HEK293 (cell line): ENCODE data around the gene MAEA.

Experiments used
- CTCF ChIA-PET: fragments of 350-600 bp; formaldehyde crosslinking; extraction: SDS; loops from one replicate; lab custom pipeline; 2021; ENCODE audit warnings: antibody characterized with exemption; lab: Yijun Ruan, JAX
- POLR2A ChIA-PET: fragments of 300-600 bp; formaldehyde crosslinking; extraction: SDS; loops from one replicate; lab custom pipeline; 2020; ENCODE audit warnings: antibody characterized with exemption, inconsistent platforms; lab: Yijun Ruan, JAX
- H3K27ac ChIP-seq: fragments of 200-500 bp; sonication (Bioruptor generic); 2 replicates; pipeline ENCODE4 v1.5.1; 2014; ENCODE audit warnings: low read depth, low read length, control low read depth, inconsistent platforms; ENCODE audit errors: extremely low read depth
- H3K36me3 ChIP-seq, 2 experiments: fragments of 200-500 bp in 1 of 2; sonication (Bioruptor generic) in 1 of 2; 1 replicate in 1 of 2; 2 replicates in 1 of 2; pipeline ENCODE4 v1.5.1; 2014 to 2017; ENCODE audit warnings: inconsistent platforms in 2 of 2, low read length in 2 of 2; ENCODE audit not compliant: control insufficient read depth in 2 of 2, insufficient read depth in 1 of 2
- H3K4me1 ChIP-seq: fragments of 200-500 bp; sonication (Bioruptor generic); 2 replicates; pipeline ENCODE4 v1.5.1; 2014; ENCODE audit warnings: mild to moderate bottlenecking, low read length, inconsistent platforms; ENCODE audit not compliant: control insufficient read depth, insufficient read depth
- H3K4me3 ChIP-seq: 2 replicates; pipeline ENCODE4 v1.5.1; 2011; ENCODE audit warnings: low read depth, mild to moderate bottlenecking, control low read depth, low read length, moderate library complexity
- H3K9me3 ChIP-seq: fragments of 200-500 bp; sonication (Bioruptor generic); 2 replicates; pipeline ENCODE4 v1.5.1; 2014; ENCODE audit warnings: low read depth, low read length, inconsistent platforms; ENCODE audit not compliant: control insufficient read depth, insufficient read depth
- GLI4 ChIP-seq: fragments of 450-650 bp; formaldehyde crosslinking; IDR thresholded peaks from 2 replicates; pipeline ENCODE4 v1.5.1; 2016; ENCODE audit warnings: missing biosample characterization, missing genetic modification characterization
- SCRT1 ChIP-seq: fragments of 450-650 bp; formaldehyde crosslinking; IDR thresholded peaks from 2 replicates; pipeline ENCODE4 v1.5.1; 2016; ENCODE audit warnings: missing biosample characterization, missing genetic modification characterization, borderline replicate concordance
- SP7 ChIP-seq: fragments of 450-650 bp; formaldehyde crosslinking; IDR thresholded peaks from 2 replicates; pipeline ENCODE4 v1.5.1; 2016; ENCODE audit warnings: missing biosample characterization, missing genetic modification characterization
- YY1 ChIP-seq: fragments of 450-650 bp; formaldehyde crosslinking; IDR thresholded peaks from 2 replicates; pipeline ENCODE4 v1.5.1; 2018; ENCODE audit warnings: missing biosample characterization, missing genetic modification characterization
- ZBTB1 ChIP-seq: fragments of 450-650 bp; formaldehyde crosslinking; IDR thresholded peaks from 2 replicates; pipeline ENCODE4 v1.5.1; 2016; ENCODE audit warnings: missing biosample characterization, missing genetic modification characterization
- ZFHX2 ChIP-seq: fragments of 450-650 bp; formaldehyde crosslinking; conservative IDR thresholded peaks from 2 replicates; pipeline ENCODE4 v1.5.1; 2016; ENCODE audit warnings: missing biosample characterization, missing genetic modification characterization
- ZFP37 ChIP-seq: fragments of 450-650 bp; formaldehyde crosslinking; IDR thresholded peaks from 2 replicates; pipeline ENCODE4 v1.5.1; 2016; ENCODE audit warnings: missing biosample characterization, missing genetic modification characterization
- ZNF138 ChIP-seq: fragments of 450-650 bp; formaldehyde crosslinking; IDR thresholded peaks from 2 replicates; pipeline ENCODE4 v1.5.1; 2016; ENCODE audit warnings: missing biosample characterization, missing genetic modification characterization, borderline replicate concordance
- ZNF157 ChIP-seq: fragments of 450-650 bp; formaldehyde crosslinking; IDR thresholded peaks from 2 replicates; pipeline ENCODE4 v1.5.1; 2016; ENCODE audit warnings: missing biosample characterization, missing genetic modification characterization
- ZNF214 ChIP-seq: fragments of 450-650 bp; formaldehyde crosslinking; IDR thresholded peaks from 2 replicates; pipeline ENCODE4 v1.5.1; 2017; ENCODE audit warnings: missing biosample characterization, mild to moderate bottlenecking, missing genetic modification characterization, borderline replicate concordance
- ZNF23 ChIP-seq: fragments of 450-650 bp; formaldehyde crosslinking; IDR thresholded peaks from 2 replicates; pipeline ENCODE4 v1.5.1; 2016; ENCODE audit warnings: missing biosample characterization, missing genetic modification characterization, borderline replicate concordance
- ZNF335 ChIP-seq: fragments of 450-650 bp; formaldehyde crosslinking; conservative IDR thresholded peaks from 2 replicates; pipeline ENCODE4 v1.5.1; 2016; ENCODE audit warnings: missing biosample characterization, missing genetic modification characterization
- ZNF433 ChIP-seq: fragments of 450-650 bp; formaldehyde crosslinking; IDR thresholded peaks from 2 replicates; pipeline ENCODE4 v1.5.1; 2016; ENCODE audit warnings: missing biosample characterization, missing genetic modification characterization, low read depth
- ZNF501 ChIP-seq: fragments of 450-650 bp; formaldehyde crosslinking; IDR thresholded peaks from 2 replicates; pipeline ENCODE4 v1.5.1; 2016; ENCODE audit warnings: missing biosample characterization, missing genetic modification characterization
- ZNF548 ChIP-seq: fragments of 450-650 bp; formaldehyde crosslinking; IDR thresholded peaks from 2 replicates; pipeline ENCODE4 v1.5.1; 2016; ENCODE audit warnings: missing biosample characterization, missing genetic modification characterization
- ZNF596 ChIP-seq: fragments of 450-650 bp; IDR thresholded peaks from 2 replicates; pipeline ENCODE4 v1.5.0; 2018; ENCODE audit warnings: missing biosample characterization, mild to moderate bottlenecking, missing genetic modification characterization, moderate library complexity
- ZNF600 ChIP-seq: fragments of 450-650 bp; formaldehyde crosslinking; IDR thresholded peaks from 2 replicates; pipeline ENCODE4 v1.5.1; 2016; ENCODE audit warnings: missing biosample characterization, missing genetic modification characterization
- ZNF664 ChIP-seq: fragments of 450-650 bp; formaldehyde crosslinking; IDR thresholded peaks from 2 replicates; pipeline ENCODE4 v1.5.1; 2016; ENCODE audit warnings: missing biosample characterization, missing genetic modification characterization
- ZNF791 ChIP-seq: fragments of 450-650 bp; formaldehyde crosslinking; IDR thresholded peaks from 2 replicates; pipeline ENCODE4 v1.5.1; 2016; ENCODE audit warnings: missing biosample characterization, missing genetic modification characterization
- ZSCAN16 ChIP-seq: fragments of 450-650 bp; formaldehyde crosslinking; IDR thresholded peaks from 2 replicates; pipeline ENCODE4 v1.5.1; 2016; ENCODE audit warnings: missing biosample characterization, missing genetic modification characterization
- TF ChIP-seq, protein P1 (sequence below): fragments of 450-650 bp; formaldehyde crosslinking; IDR thresholded peaks from 2 replicates; pipeline ENCODE4 v1.5.1; 2016; ENCODE audit warnings: missing biosample characterization, missing genetic modification characterization
- TF ChIP-seq, protein P2 (sequence below): fragments of 450-650 bp; formaldehyde crosslinking; IDR thresholded peaks from 2 replicates; pipeline ENCODE4 v1.5.1; 2016; ENCODE audit warnings: missing biosample characterization, missing genetic modification characterization, borderline replicate concordance
- TF ChIP-seq, protein P3 (sequence below): fragments of 450-650 bp; formaldehyde crosslinking; IDR thresholded peaks from 2 replicates; pipeline ENCODE4 v1.5.1; 2016; ENCODE audit warnings: missing biosample characterization, missing genetic modification characterization

The MAEA gene

DNA sequence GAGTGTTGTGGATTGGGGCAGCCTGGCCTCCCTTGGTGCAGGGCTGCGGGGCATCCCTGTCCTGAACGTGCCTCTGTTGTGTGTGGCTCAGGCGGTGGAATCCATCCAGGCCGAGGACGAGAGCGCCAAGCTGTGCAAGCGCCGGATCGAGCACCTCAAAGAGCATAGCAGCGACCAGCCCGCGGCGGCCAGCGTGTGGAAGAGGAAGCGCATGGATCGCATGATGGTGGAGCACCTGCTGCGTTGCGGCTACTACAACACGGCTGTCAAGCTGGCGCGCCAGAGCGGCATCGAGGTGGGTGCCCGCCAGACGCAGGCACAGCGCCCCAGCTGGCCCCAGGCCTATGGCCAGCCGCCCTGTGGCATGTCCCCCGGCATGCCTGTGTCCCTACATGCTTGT, 25.6 kb downstream of the MAEA start:
- Histone ChIP-seq H3K4me1 (no peaks in the 10 kb centered on the region), H3K9me3 (no peaks in the 10 kb centered on the region), H3K36me3 (peaks cover 5 to 73% of the 10 kb centered on the region in 2 experiments; a peak in 2 of 3 replicates), H3K4me3 (no peak overlapping the region), H3K27ac (no peak overlapping the region)
- ChIA-PET CTCF (no interaction called here), POLR2A (no interaction called here)
- TF ChIP-seq, protein P1, sequence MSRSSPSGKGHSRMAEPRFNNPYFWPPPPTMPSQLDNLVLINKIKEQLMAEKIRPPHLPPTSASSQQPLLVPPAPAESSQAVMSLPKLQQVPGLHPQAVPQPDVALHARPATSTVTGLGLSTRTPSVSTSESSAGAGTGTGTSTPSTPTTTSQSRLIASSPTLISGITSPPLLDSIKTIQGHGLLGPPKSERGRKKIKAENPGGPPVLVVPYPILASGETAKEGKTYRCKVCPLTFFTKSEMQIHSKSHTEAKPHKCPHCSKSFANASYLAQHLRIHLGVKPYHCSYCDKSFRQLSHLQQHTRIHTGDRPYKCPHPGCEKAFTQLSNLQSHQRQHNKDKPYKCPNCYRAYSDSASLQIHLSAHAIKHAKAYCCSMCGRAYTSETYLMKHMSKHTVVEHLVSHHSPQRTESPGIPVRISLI, result no peak
- TF ChIP-seq, protein P2, sequence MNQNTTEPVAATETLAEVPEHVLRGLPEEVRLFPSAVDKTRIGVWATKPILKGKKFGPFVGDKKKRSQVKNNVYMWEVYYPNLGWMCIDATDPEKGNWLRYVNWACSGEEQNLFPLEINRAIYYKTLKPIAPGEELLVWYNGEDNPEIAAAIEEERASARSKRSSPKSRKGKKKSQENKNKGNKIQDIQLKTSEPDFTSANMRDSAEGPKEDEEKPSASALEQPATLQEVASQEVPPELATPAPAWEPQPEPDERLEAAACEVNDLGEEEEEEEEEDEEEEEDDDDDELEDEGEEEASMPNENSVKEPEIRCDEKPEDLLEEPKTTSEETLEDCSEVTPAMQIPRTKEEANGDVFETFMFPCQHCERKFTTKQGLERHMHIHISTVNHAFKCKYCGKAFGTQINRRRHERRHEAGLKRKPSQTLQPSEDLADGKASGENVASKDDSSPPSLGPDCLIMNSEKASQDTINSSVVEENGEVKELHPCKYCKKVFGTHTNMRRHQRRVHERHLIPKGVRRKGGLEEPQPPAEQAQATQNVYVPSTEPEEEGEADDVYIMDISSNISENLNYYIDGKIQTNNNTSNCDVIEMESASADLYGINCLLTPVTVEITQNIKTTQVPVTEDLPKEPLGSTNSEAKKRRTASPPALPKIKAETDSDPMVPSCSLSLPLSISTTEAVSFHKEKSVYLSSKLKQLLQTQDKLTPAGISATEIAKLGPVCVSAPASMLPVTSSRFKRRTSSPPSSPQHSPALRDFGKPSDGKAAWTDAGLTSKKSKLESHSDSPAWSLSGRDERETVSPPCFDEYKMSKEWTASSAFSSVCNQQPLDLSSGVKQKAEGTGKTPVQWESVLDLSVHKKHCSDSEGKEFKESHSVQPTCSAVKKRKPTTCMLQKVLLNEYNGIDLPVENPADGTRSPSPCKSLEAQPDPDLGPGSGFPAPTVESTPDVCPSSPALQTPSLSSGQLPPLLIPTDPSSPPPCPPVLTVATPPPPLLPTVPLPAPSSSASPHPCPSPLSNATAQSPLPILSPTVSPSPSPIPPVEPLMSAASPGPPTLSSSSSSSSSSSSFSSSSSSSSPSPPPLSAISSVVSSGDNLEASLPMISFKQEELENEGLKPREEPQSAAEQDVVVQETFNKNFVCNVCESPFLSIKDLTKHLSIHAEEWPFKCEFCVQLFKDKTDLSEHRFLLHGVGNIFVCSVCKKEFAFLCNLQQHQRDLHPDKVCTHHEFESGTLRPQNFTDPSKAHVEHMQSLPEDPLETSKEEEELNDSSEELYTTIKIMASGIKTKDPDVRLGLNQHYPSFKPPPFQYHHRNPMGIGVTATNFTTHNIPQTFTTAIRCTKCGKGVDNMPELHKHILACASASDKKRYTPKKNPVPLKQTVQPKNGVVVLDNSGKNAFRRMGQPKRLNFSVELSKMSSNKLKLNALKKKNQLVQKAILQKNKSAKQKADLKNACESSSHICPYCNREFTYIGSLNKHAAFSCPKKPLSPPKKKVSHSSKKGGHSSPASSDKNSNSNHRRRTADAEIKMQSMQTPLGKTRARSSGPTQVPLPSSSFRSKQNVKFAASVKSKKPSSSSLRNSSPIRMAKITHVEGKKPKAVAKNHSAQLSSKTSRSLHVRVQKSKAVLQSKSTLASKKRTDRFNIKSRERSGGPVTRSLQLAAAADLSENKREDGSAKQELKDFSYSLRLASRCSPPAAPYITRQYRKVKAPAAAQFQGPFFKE (tag by site-specific recombination), result no peak
- TF ChIP-seq ZNF335 (no peak), ZNF664 (tag by site-specific recombination) (no peak), ZNF138 (tag by site-specific recombination) (no peak), ZNF23 (tag by site-specific recombination) (no peak), ZBTB1 (tag by site-specific recombination) (no peak), ZNF791 (tag by site-specific recombination) (no peak), ZSCAN16 (tag by site-specific recombination) (no peak), ZNF548 (no peak), ZNF157 (no peak), SP7 (no peak), ZFP37 (tag by site-specific recombination) (no peak), GLI4 (tag by site-specific recombination) (no peak), ZNF596 (tag by site-specific recombination) (no peak), ZNF214 (tag by site-specific recombination) (no peak), YY1 (no peak), ZNF600 (no peak)

DNA sequence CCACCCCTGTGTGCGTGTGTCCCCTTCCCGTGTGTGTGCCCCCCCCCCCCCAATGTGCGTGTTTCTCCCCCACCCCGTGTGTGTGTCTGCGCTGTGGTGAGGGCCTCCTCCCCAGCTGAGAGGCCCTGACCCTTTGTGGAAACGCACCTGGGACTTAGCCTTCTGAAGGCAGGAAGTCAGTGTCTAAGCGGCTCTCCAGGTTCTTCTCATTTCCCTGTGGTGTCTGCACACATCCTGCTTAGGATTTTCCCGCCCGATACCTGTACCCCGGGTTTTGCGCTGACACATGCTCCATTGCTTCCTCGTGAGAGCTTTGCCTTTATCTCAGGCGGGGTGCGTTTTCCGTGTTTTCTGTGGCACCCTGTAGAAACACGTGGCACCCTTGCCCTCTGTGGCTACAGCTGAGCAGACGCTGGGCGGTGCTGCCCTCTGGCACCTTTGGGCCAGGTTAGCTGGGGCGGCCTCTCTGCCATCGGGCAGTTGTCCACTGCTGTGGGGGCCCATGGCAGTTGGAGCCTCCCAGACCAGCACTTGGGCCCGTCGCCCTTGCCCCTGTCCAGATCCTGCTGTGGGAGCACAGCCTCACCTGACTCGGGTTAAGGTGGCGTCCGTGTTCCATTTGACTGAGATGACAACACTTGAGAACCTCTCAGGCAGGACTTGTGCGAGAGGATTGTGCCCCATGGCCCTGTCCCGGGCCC, 26.3 kb downstream of the MAEA start:
- Histone ChIP-seq H3K4me1 (no peaks in the 10 kb centered on the region), H3K4me3 (no peak overlapping the region), H3K9me3 (no peaks in the 10 kb centered on the region), H3K36me3 (peaks cover 5 to 73% of the 10 kb centered on the region in 2 experiments; a peak in 2 of 3 replicates), H3K27ac (no peak overlapping the region)
- ChIA-PET CTCF (no interaction called here), POLR2A (no interaction called here)
- TF ChIP-seq ZFHX2 (tag by site-specific recombination) (no peak), SCRT1 (tag by site-specific recombination) (no peak), ZNF501 (no peak), ZNF433 (tag by site-specific recombination) (no peak)
- TF ChIP-seq, protein P3, sequence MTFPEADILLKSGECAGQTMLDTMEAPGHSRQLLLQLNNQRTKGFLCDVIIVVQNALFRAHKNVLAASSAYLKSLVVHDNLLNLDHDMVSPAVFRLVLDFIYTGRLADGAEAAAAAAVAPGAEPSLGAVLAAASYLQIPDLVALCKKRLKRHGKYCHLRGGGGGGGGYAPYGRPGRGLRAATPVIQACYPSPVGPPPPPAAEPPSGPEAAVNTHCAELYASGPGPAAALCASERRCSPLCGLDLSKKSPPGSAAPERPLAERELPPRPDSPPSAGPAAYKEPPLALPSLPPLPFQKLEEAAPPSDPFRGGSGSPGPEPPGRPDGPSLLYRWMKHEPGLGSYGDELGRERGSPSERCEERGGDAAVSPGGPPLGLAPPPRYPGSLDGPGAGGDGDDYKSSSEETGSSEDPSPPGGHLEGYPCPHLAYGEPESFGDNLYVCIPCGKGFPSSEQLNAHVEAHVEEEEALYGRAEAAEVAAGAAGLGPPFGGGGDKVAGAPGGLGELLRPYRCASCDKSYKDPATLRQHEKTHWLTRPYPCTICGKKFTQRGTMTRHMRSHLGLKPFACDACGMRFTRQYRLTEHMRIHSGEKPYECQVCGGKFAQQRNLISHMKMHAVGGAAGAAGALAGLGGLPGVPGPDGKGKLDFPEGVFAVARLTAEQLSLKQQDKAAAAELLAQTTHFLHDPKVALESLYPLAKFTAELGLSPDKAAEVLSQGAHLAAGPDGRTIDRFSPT (tag by site-specific recombination), result no peak
